Measurements from ENCODE around the gene KHDC4. TPM values are rescaled to one million over a fixed set of nuclear protein-coding genes. Genes with fewer than 3 reads are reported as not detected.

KHDC4 gene
- total RNA-seq, 2 donors from 2014 or later = 32.7 to 40.5 TPM

DNA sequence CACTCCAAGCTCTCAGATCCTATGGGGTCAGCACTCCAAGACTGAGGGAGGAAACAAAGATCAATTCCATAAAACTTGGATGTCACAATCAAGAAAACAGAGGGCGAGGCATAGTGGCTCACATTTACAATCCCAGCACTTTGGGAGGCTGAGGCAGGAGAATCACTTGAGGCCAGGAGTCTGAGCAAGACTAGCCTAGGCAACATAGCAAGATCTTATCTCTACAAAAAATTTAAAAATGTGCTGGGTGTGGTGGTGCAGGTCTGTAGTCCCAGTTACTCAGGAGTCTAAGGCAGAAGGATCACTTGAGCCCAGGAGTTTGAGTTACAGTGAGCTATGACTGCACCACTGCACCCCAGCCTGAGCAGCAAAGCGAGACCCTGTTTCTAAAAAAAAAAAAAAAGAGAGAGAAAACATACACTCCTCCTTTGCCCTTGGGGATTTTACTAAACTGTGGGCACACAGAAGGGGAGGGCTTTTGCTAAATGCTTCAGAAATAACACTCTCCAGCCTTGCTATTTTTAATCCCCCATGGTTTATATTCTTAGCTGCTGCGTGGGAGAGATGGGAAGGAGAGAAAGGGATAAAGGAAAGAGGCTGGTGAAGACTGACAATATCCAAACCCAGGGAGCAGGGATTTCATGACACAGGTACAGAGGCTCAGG lies 26.0 kb upstream of the KHDC4 start:
- TF ChIP-seq POLR2A (IDR thresholded peaks at IDR 0.05) = no peak
- TF ChIP-seq, protein P1, sequence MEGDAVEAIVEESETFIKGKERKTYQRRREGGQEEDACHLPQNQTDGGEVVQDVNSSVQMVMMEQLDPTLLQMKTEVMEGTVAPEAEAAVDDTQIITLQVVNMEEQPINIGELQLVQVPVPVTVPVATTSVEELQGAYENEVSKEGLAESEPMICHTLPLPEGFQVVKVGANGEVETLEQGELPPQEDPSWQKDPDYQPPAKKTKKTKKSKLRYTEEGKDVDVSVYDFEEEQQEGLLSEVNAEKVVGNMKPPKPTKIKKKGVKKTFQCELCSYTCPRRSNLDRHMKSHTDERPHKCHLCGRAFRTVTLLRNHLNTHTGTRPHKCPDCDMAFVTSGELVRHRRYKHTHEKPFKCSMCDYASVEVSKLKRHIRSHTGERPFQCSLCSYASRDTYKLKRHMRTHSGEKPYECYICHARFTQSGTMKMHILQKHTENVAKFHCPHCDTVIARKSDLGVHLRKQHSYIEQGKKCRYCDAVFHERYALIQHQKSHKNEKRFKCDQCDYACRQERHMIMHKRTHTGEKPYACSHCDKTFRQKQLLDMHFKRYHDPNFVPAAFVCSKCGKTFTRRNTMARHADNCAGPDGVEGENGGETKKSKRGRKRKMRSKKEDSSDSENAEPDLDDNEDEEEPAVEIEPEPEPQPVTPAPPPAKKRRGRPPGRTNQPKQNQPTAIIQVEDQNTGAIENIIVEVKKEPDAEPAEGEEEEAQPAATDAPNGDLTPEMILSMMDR (IDR thresholded peaks at IDR 0.05) = no peak
- no peak for DNase-seq
- peaks cover 0 to 17% of the 10 kb centered on the region in 2 donors for H3K36me3 ChIP-seq (replicated peaks in 1 of 2; ENCODE audit: insufficient read depth in 1 of 2, low read depth in 2 of 2)
- H3K4me3 ChIP-seq = no peak overlapping the region
- H3K27me3 ChIP-seq = no peaks in the 10 kb centered on the region
- ATAC-seq = no peak
- no peaks in the 10 kb centered on the region for H3K4me1 ChIP-seq
- no peaks in the 10 kb centered on the region for H3K9me3 ChIP-seq
- WGBS, 2 donors = 79 to 89% methylated on average over 3 of the region's 3 CpGs
- intact Hi-C loops (cut with DNase I) = no loop called here
- H3K27ac ChIP-seq = no peak overlapping the region

GRCh38 chr1:155957411-155957915 lies 23.2 kb upstream of the KHDC4 start:
- no peaks in the 10 kb centered on the region for H3K27me3 ChIP-seq
- H3K4me3 ChIP-seq = no peak overlapping the region
- ATAC-seq (no peak), DNase-seq (no peak)
- no peaks in the 10 kb centered on the region for H3K4me1 ChIP-seq
- H3K36me3 ChIP-seq (replicated peaks in 1 of 2; ENCODE audit: insufficient read depth in 1 of 2, low read depth in 2 of 2) = peaks cover 0 to 21% of the 10 kb centered on the region in 2 donors
- intact Hi-C loops (cut with DNase I) = no loop called here
- H3K9me3 ChIP-seq = no peaks in the 10 kb centered on the region
- TF ChIP-seq, protein P1 (IDR thresholded peaks at IDR 0.05) = no peak
- no peak for TF ChIP-seq POLR2A (IDR thresholded peaks at IDR 0.05)
- no peak overlapping the region for H3K27ac ChIP-seq
- WGBS, 2 donors = 91 to 95% methylated on average over 7 to 12 of the region's 12 CpGs

- ATAC-seq (no peak), DNase-seq (no peak)
- Histone ChIP-seq H3K4me3 (no peak overlapping the region), H3K36me3 (replicated peaks in 1 of 2; ENCODE audit: insufficient read depth in 1 of 2, low read depth in 2 of 2) (peaks cover 0 to 27% of the 10 kb centered on the region in 2 donors), H3K4me1 (no peaks in the 10 kb centered on the region), H3K27me3 (no peaks in the 10 kb centered on the region), H3K27ac (no peak overlapping the region), H3K9me3 (no peaks in the 10 kb centered on the region)
- WGBS, 2 donors = 93 to 100% methylated on average over 3 of the region's 3 CpGs
- TF ChIP-seq, protein P1 (IDR thresholded peaks at IDR 0.05) = no peak
- intact Hi-C loops (cut with DNase I) = no loop called here
Observed at GRCh38 chr1:155954645-155955044, 20.4 kb upstream of the KHDC4 start.

DNA sequence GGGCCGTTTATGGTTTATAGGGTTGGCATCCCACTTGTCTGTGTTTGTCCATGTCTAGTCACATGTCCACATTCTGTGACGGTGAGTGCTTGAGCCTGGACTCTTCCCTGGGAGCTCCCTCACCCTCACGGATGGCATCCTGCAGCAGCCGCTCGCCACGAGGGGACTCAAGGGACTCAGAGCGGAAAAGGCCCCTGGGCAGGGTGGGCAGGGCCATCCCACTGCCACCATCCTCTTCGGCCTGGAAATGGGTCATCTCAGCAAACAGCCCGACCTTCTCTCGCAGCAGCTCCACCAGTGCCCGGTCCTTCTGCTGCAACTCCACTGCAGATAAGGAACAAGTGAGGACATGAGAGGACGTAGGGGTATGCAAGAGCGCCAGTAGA lies 18.3 kb upstream of the KHDC4 start:
- Histone ChIP-seq H3K27ac (no peak overlapping the region), H3K36me3 (replicated peaks in 1 of 2; ENCODE audit: insufficient read depth in 1 of 2, low read depth in 2 of 2) (peaks cover 0 to 28% of the 10 kb centered on the region in 2 donors), H3K4me3 (no peak overlapping the region), H3K27me3 (no peaks in the 10 kb centered on the region), H3K9me3 (no peaks in the 10 kb centered on the region), H3K4me1 (no peaks in the 10 kb centered on the region)
- 91 to 94% methylated on average over 12 to 13 of the region's 13 CpGs for WGBS, 2 donors
- DNase-seq = no peak
- intact Hi-C loops (cut with DNase I) = no loop called here
- no peak for TF ChIP-seq POLR2A (IDR thresholded peaks at IDR 0.05)
- TF ChIP-seq, protein P1 (IDR thresholded peaks at IDR 0.05) = no peak
- ATAC-seq = no peak

All from body of pancreas (tissue), 4 donors.